PC-3 (cell line): ENCODE measurements around the gene DYNC2I2.

Experiments used
- EZH2 ChIP-seq: fragments of 300-600 bp; sonication (generic); IDR thresholded peaks from one replicate; pipeline ENCODE4 v1.6.1; 2017; ENCODE audit warnings: antibody characterized with exemption, mild to moderate bottlenecking, low read length; ENCODE audit not compliant: unreplicated experiment
- EZH2phosphoT487 ChIP-seq: fragments of 300-600 bp; sonication (generic); IDR thresholded peaks from 2 replicates; pipeline ENCODE4 v1.6.1; 2018; ENCODE audit warnings: mild to moderate bottlenecking, antibody characterized with exemption, low read length, borderline replicate concordance
- TF ChIP-seq, protein P1 (sequence below): fragments of 300-600 bp; sonication (generic); conservative IDR thresholded peaks from 2 replicates; pipeline ENCODE4 v1.5.1; 2017; ENCODE audit warnings: antibody characterized with exemption, low read depth, mild to moderate bottlenecking, low read length

GRCh38 chr9:128627127-128627715 is 29.4 kb downstream of the DYNC2I2 start:
- TF ChIP-seq EZH2 (no peak), EZH2phosphoT487 (no peak)
- TF ChIP-seq, protein P1, sequence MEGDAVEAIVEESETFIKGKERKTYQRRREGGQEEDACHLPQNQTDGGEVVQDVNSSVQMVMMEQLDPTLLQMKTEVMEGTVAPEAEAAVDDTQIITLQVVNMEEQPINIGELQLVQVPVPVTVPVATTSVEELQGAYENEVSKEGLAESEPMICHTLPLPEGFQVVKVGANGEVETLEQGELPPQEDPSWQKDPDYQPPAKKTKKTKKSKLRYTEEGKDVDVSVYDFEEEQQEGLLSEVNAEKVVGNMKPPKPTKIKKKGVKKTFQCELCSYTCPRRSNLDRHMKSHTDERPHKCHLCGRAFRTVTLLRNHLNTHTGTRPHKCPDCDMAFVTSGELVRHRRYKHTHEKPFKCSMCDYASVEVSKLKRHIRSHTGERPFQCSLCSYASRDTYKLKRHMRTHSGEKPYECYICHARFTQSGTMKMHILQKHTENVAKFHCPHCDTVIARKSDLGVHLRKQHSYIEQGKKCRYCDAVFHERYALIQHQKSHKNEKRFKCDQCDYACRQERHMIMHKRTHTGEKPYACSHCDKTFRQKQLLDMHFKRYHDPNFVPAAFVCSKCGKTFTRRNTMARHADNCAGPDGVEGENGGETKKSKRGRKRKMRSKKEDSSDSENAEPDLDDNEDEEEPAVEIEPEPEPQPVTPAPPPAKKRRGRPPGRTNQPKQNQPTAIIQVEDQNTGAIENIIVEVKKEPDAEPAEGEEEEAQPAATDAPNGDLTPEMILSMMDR, result no peak
